ENCODE measurements around the gene BNC2.
"Not testable (repeated sequence)": the region's sequence is repeated elsewhere in the genome, so short reads cannot be mapped to it uniquely, and the experiment has no call there.

Gene BNC2

GRCh38 chr9:16883586-16883985, 13.1 kb upstream of the BNC2 start:
- Histone ChIP-seq H3K79me2 (ENCODE audit: low read length) (no peaks in the 10 kb centered on the region), H3K4me3 (ENCODE audit: low read length) (no peak overlapping the region), H2AFZ (ENCODE audit: low read length) (no peak overlapping the region), H3K4me2 (ENCODE audit: low read depth, low read length) (no peak overlapping the region), H3K27me3 (replicated peaks; ENCODE audit: insufficient read depth, low read length) (no peaks in the 10 kb centered on the region), H3F3A (ENCODE audit: insufficient read depth, low read length) (no peaks in the 10 kb centered on the region), H3K9ac (ENCODE audit: low read length) (no peak overlapping the region), H3K9me3 (replicated peaks; ENCODE audit: insufficient read depth, low read length) (no peaks in the 10 kb centered on the region), H3K4me1 (ENCODE audit: low read length) (no peaks in the 10 kb centered on the region), H3K36me3 (replicated peaks; ENCODE audit: insufficient read depth, low read length) (no peaks in the 10 kb centered on the region), H3K27ac (ENCODE audit: low read length) (no peak overlapping the region), H3K9me2 (replicated peaks; ENCODE audit: insufficient read depth, low read length) (no peaks in the 10 kb centered on the region), H4K20me1 (ENCODE audit: insufficient read depth, low read length) (no peaks in the 10 kb centered on the region)
- no peak for DNase-seq
- no peak for TF ChIP-seq CTCF (IDR thresholded peaks at IDR 0.05; ENCODE audit: low read length)
- TF ChIP-seq EZH2phosphoT487 (IDR thresholded peaks at IDR 0.05; ENCODE audit: low read length), result no peak
- no peak for TF ChIP-seq EZH2 (optimal IDR thresholded peaks at IDR 0.05; ENCODE audit: low read depth, low read length)

GRCh38 chr9:16882440-16882839, 12.0 kb upstream of the BNC2 start:
- not testable (repeated sequence) for H3K9ac ChIP-seq (ENCODE audit: low read length); H3K4me3 ChIP-seq (ENCODE audit: low read length); H3K36me3 ChIP-seq (replicated peaks; ENCODE audit: insufficient read depth, low read length); DNase-seq; H3K4me2 ChIP-seq (ENCODE audit: low read depth, low read length); H3F3A ChIP-seq (ENCODE audit: insufficient read depth, low read length); H2AFZ ChIP-seq (ENCODE audit: low read length); H3K9me2 ChIP-seq (replicated peaks; ENCODE audit: insufficient read depth, low read length); H3K79me2 ChIP-seq (ENCODE audit: low read length); H3K27ac ChIP-seq (ENCODE audit: low read length); H3K4me1 ChIP-seq (ENCODE audit: low read length); H3K27me3 ChIP-seq (replicated peaks; ENCODE audit: insufficient read depth, low read length); H4K20me1 ChIP-seq (ENCODE audit: insufficient read depth, low read length); H3K9me3 ChIP-seq (replicated peaks; ENCODE audit: insufficient read depth, low read length)

- H2AFZ ChIP-seq (ENCODE audit: low read length), result no peak overlapping the region
- H3K36me3 ChIP-seq (replicated peaks; ENCODE audit: insufficient read depth, low read length), result no peaks in the 10 kb centered on the region
- no peaks in the 10 kb centered on the region for H3F3A ChIP-seq (ENCODE audit: insufficient read depth, low read length)
- H3K79me2 ChIP-seq (ENCODE audit: low read length), result no peaks in the 10 kb centered on the region
- H3K4me2 ChIP-seq (ENCODE audit: low read depth, low read length), result no peak overlapping the region
- no peak overlapping the region for H3K9ac ChIP-seq (ENCODE audit: low read length)
- H3K27ac ChIP-seq (ENCODE audit: low read length), result no peak overlapping the region
- H3K4me3 ChIP-seq (ENCODE audit: low read length), result no peak overlapping the region
- H4K20me1 ChIP-seq (ENCODE audit: insufficient read depth, low read length), result no peaks in the 10 kb centered on the region
- H3K27me3 ChIP-seq (replicated peaks; ENCODE audit: insufficient read depth, low read length), result no peaks in the 10 kb centered on the region
- DNase-seq, result no peak
- no peak for TF ChIP-seq CTCF (IDR thresholded peaks at IDR 0.05; ENCODE audit: low read length)
- TF ChIP-seq EZH2phosphoT487 (IDR thresholded peaks at IDR 0.05; ENCODE audit: low read length), result no peak
- TF ChIP-seq EZH2 (optimal IDR thresholded peaks at IDR 0.05; ENCODE audit: low read depth, low read length), result no peak
- no peaks in the 10 kb centered on the region for H3K9me2 ChIP-seq (replicated peaks; ENCODE audit: insufficient read depth, low read length)
- H3K9me3 ChIP-seq (replicated peaks; ENCODE audit: insufficient read depth, low read length), result no peaks in the 10 kb centered on the region
- H3K4me1 ChIP-seq (ENCODE audit: low read length), result no peaks in the 10 kb centered on the region
These were observed 8.9 kb upstream of the BNC2 start for GRCh38 chr9:16879416-16879815.

GRCh38 chr9:16877256-16877655, 6.8 kb upstream of the BNC2 start:
- Histone ChIP-seq H3K27ac (ENCODE audit: low read length) (no peak overlapping the region), H3K4me3 (ENCODE audit: low read length) (no peak overlapping the region), H3K79me2 (ENCODE audit: low read length) (no peaks in the 10 kb centered on the region), H3K9ac (ENCODE audit: low read length) (no peak overlapping the region), H3K36me3 (replicated peaks; ENCODE audit: insufficient read depth, low read length) (no peaks in the 10 kb centered on the region), H3K9me2 (replicated peaks; ENCODE audit: insufficient read depth, low read length) (no peaks in the 10 kb centered on the region), H3K9me3 (replicated peaks; ENCODE audit: insufficient read depth, low read length) (no peaks in the 10 kb centered on the region), H4K20me1 (ENCODE audit: insufficient read depth, low read length) (no peaks in the 10 kb centered on the region), H3K27me3 (replicated peaks; ENCODE audit: insufficient read depth, low read length) (no peaks in the 10 kb centered on the region), H3F3A (ENCODE audit: insufficient read depth, low read length) (no peaks in the 10 kb centered on the region), H3K4me1 (ENCODE audit: low read length) (no peaks in the 10 kb centered on the region), H2AFZ (ENCODE audit: low read length) (no peak overlapping the region), H3K4me2 (ENCODE audit: low read depth, low read length) (no peak overlapping the region)
- DNase-seq, result no peak
- TF ChIP-seq CTCF (IDR thresholded peaks at IDR 0.05; ENCODE audit: low read length), result no peak
- no peak for TF ChIP-seq EZH2phosphoT487 (IDR thresholded peaks at IDR 0.05; ENCODE audit: low read length)
- no peak for TF ChIP-seq EZH2 (optimal IDR thresholded peaks at IDR 0.05; ENCODE audit: low read depth, low read length)

Data from MM.1S (cell line).